Subcutaneous abdominal adipose tissue (tissue), 5 donors: ENCODE measurements around the gene SUV39H1.

ENCODE experiments used
- H3K27ac ChIP-seq: one replicate; pipeline ENCODE4 v1.7.0; 2013; ENCODE audit warnings: low read depth, mild to moderate bottlenecking, inconsistent platforms, low read length, moderate library complexity
- H3K27me3 ChIP-seq, 5 donors: one replicate each; pipeline ENCODE4 v1.7.0; 2013; ENCODE audit warnings: low read length in 5 of 5, inconsistent platforms in 1 of 5; ENCODE audit not compliant: control insufficient read depth in 5 of 5, insufficient read depth in 4 of 5
- H3K36me3 ChIP-seq, 5 donors: one replicate each; pipeline ENCODE4 v1.7.0; 2013; ENCODE audit warnings: low read length in 5 of 5; ENCODE audit not compliant: control insufficient read depth in 5 of 5, insufficient read depth in 5 of 5
- H3K4me1 ChIP-seq, 5 donors: one replicate each; pipeline ENCODE4 v1.7.0; 2013; ENCODE audit warnings: low read length in 5 of 5, mild to moderate bottlenecking in 3 of 5, moderate library complexity in 1 of 5; ENCODE audit not compliant: control insufficient read depth in 5 of 5, insufficient read depth in 5 of 5
- H3K4me3 ChIP-seq, 5 donors: one replicate each; pipeline ENCODE4 v1.7.0; 2013; ENCODE audit warnings: low read length in 5 of 5, low read depth in 1 of 5
- H3K9ac ChIP-seq, 5 donors: one replicate each; pipeline ENCODE4 v1.7.0; 2013; ENCODE audit warnings: low read length in 5 of 5, mild to moderate bottlenecking in 4 of 5, moderate library complexity in 3 of 5
- H3K9me3 ChIP-seq, 5 donors: one replicate each; pipeline ENCODE4 v1.7.0; 2013; ENCODE audit warnings: low read length in 5 of 5; ENCODE audit not compliant: control insufficient read depth in 5 of 5
- donor health status: healthy.
- donor health status: healthy.
- donor health status: healthy.
- donor health status: healthy.
- donor health status: healthy.

SUV39H1 gene

DNA sequence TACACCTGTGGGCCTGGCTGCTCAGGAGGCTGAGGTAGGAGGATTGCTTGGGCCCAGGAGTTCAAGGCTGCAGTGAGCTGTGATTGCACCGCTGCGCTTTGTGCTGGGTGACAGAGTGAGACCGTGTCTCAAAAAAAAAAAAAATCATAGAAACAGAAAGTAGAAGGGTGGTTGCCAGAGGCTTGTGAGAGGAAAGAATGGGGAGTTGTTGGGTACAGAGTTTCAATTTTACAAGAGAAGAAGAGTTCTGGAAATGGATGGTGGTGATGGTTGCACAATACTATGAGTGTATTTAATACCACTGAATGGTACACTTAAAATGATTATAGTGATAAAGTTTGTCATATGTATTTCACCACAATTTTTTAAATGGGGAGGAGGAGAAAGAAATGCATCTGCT, 54.8 kb downstream of the SUV39H1 start:
- no peaks in the 10 kb centered on the region for H3K9me3 ChIP-seq
- no peak overlapping the region for H3K27ac ChIP-seq
- no peaks in the 10 kb centered on the region for H3K36me3 ChIP-seq
- no peaks in the 10 kb centered on the region for H3K4me1 ChIP-seq
- no peak overlapping the region for H3K9ac ChIP-seq
- peaks cover 8 to 27% (median 21%) of the 10 kb centered on the region in 5 donors for H3K27me3 ChIP-seq
- no peak overlapping the region for H3K4me3 ChIP-seq

DNA sequence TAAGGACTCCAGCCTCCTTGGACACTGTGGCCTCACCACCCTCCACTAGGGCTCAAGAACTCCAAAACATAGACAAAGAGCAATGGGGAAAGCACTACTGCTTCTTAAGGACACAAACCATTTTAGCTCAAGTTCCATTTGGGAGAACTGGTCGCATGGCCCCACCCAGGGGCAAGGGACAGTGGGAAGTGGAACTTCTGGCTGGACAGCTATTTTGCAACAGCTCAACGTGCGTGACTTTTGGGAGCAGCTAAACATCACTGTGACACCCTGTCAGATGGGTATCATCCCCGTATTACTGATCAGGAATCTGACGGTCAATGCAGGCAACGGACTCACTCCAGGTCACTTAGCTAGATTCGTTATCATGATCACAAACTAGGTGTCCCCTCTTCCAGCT, 56.0 kb downstream of the SUV39H1 start:
- Histone ChIP-seq H3K9me3 (no peaks in the 10 kb centered on the region), H3K4me1 (no peaks in the 10 kb centered on the region), H3K27me3 (peaks cover 8 to 27% (median 21%) of the 10 kb centered on the region in 5 donors), H3K4me3 (no peak overlapping the region), H3K27ac (no peak overlapping the region), H3K36me3 (no peaks in the 10 kb centered on the region), H3K9ac (no peak overlapping the region)

DNA sequence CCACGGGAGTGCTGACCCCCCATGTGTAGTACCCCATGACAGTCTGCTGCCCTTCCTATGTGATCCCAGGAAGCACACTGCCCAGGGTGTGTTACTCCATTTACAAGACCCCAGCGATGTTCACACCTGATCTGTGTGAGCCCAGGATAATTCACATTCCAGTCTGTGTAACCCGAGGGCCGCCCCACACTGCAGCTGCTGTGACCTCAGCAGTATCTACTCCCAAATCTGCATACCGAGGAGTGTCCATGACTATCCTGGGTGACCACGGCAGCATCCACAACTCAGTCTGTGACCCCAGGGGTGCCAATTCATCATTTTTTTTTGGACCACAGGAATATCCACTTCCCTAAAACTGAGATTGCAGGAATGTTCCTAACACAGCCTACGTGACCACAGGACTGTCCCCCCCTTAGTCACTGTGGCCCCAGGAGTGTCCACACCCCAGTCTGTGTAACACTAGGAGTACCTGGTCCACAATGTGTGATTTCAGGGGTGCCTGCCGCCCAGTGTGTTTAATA, 57.2 kb downstream of the SUV39H1 start:
- Histone ChIP-seq H3K27me3 (peaks cover 8 to 24% (median 24%) of the 10 kb centered on the region in 5 donors), H3K27ac (no peak overlapping the region), H3K9ac (no peak overlapping the region), H3K9me3 (no peaks in the 10 kb centered on the region), H3K36me3 (no peaks in the 10 kb centered on the region), H3K4me3 (no peak overlapping the region), H3K4me1 (no peaks in the 10 kb centered on the region)

DNA sequence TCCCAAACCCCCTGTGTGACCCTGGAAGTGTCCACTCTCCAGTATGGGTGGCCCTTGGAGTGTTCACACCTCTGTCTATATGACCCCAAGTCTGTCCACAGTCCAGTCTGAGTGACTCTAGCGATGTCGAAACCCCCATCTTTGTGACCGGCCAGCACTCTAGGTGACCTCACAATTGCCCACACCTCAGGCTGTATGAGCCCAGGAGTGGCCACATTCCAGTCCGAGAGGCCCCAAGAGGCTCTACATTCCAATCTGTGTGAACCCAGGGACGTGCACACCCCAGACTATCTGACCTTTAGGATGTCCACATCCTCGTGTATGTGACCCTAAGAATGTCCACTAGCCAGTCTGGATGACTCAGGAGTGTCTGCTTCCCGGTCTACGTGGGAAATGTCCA, 57.7 kb downstream of the SUV39H1 start:
- Histone ChIP-seq H3K9me3 (no peaks in the 10 kb centered on the region), H3K27ac (no peak overlapping the region)

More for the DNA sequence above, 57.7 kb downstream of the SUV39H1 start:
- no peaks in the 10 kb centered on the region for H3K4me1 ChIP-seq
- H3K27me3 ChIP-seq, result peaks cover 8 to 26% (median 24%) of the 10 kb centered on the region in 5 donors
- H3K9ac ChIP-seq, result no peak overlapping the region
- H3K4me3 ChIP-seq, result no peak overlapping the region
- no peaks in the 10 kb centered on the region for H3K36me3 ChIP-seq
